Vagina (tissue), 1 donor: Measurements from ENCODE around the gene TNFAIP8L1. TPM values are rescaled to one million over a fixed set of nuclear protein-coding genes. Genes with fewer than 3 reads are reported as not detected.

ENCODE experiments used
- total RNA-seq: library from RNA; depleted of rRNA; stranded (reverse); fragments of >200 nt; gene quantifications from one replicate; pipeline ENCODE4 v1.2.3, GENCODE V29; 2016

TNFAIP8L1 gene
- total RNA-seq, 1 donor from 2014 or later: 13.0 TPM

Other genes starting within 250 kb of the TNFAIP8L1 start
- gene SH3GL1, start 239.0 kb upstream of the TNFAIP8L1 start, total RNA-seq: 65.6 TPM
- 21.4 TPM for gene CHAF1A, start 236.9 kb upstream of the TNFAIP8L1 start, total RNA-seq
- gene UBXN6, start 181.7 kb upstream of the TNFAIP8L1 start, total RNA-seq: 147 TPM
- 33.1 TPM for gene HDGFL2, start 167.2 kb upstream of the TNFAIP8L1 start, total RNA-seq
- 69.5 TPM for gene PLIN4, start 121.0 kb upstream of the TNFAIP8L1 start, total RNA-seq
- 8.8 TPM for gene PLIN5, start 104.3 kb upstream of the TNFAIP8L1 start, total RNA-seq
- 6.9 TPM for gene LRG1, start 99.5 kb upstream of the TNFAIP8L1 start, total RNA-seq
- gene SEMA6B, start 79.8 kb upstream of the TNFAIP8L1 start, total RNA-seq: 8.3 TPM
- gene MYDGF, start 30.8 kb downstream of the TNFAIP8L1 start, total RNA-seq: 33.4 TPM
- 53.8 TPM for gene DPP9, start 84.3 kb downstream of the TNFAIP8L1 start, total RNA-seq
- 16.2 TPM for gene FEM1A, start 152.2 kb downstream of the TNFAIP8L1 start, total RNA-seq
- 16.5 TPM for gene TICAM1, start 192.2 kb downstream of the TNFAIP8L1 start, total RNA-seq
- 93.8 TPM for gene PLIN3, start 228.2 kb downstream of the TNFAIP8L1 start, total RNA-seq